ENCODE results near the gene VAMP3. TPM values are rescaled to one million over a fixed set of nuclear protein-coding genes. Genes with fewer than 3 reads are reported as not detected.

Gene VAMP3
- total RNA-seq (2014; rRNA removed; shearing (Covaris generic)), result 57.8 and 72.5 TPM in 2 replicates

DNA sequence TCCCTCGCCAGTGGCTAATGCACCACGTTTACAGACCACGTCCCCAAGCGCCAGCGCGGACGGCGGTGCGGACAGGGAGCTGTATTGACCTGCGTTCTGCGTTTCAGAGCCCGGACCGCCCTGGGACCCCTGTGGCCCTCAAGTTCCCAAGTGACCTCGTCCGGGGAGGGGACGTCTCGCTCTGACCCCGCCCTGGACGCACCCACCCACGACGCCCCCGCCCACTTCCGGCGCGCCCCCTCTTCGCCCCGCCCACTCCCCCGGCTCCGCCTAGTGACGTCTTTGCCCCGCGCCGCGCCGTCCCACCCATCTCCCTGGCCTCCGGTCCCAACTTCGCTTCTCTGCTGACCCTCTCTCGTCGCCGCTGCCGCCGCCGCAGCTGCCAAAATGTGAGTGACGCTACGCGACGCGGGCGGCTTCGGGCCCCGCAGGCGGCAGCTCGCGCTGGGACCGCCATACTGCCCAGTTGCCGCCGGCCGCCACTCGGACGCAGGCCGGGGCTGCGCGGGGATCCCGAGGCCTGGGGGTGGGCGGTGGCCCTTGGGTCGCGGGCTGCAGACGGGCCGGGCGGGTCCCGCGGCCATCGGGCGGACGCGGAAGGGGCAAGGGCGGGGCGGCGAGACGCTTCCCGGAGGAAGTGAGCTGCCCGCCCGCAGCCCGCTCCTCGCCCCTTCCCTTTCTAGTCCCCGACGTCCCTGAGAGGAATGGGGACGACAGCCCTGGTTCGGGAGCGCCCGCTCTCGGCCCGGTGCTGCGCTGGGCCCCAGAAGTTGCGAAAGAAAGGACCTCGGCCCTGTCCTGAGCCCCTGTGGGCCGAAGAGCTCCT lies at the start of gene VAMP3:
VAMP3 (plus strand) TSS at position 300 of the 826 bp plus-strand sequence; CDS start at position 388, 88 bp downstream.
- peak; percentile 40 for DNase-seq (ENCODE audit: low spot score)

- DNase-seq (ENCODE audit: low spot score), result no peak
These were observed 49.0 kb upstream of the VAMP3 start for GRCh38 chr1:7721940-7722669.

DNA sequence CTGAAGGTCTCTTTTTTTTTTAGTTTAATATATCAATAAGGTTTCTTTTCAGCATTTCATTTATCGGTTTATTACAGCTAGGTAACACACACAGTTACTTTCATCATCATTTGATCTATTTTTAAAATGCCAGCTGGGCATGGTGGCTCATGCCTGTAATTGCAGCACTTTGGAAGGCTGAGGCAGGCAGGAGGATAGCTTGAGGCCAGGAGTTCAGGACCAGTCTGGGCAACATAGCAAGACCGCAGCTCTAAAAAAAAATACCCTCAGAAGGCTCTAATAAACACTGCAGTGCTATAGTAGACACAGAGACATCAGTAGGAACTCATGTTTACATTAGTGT lies 48.5 kb upstream of the VAMP3 start:
- DNase-seq (ENCODE audit: low spot score), result no peak

- no peak for DNase-seq (ENCODE audit: low spot score)
These were observed 44.5 kb upstream of the VAMP3 start for GRCh38 chr1:7726623-7727022.

DNA sequence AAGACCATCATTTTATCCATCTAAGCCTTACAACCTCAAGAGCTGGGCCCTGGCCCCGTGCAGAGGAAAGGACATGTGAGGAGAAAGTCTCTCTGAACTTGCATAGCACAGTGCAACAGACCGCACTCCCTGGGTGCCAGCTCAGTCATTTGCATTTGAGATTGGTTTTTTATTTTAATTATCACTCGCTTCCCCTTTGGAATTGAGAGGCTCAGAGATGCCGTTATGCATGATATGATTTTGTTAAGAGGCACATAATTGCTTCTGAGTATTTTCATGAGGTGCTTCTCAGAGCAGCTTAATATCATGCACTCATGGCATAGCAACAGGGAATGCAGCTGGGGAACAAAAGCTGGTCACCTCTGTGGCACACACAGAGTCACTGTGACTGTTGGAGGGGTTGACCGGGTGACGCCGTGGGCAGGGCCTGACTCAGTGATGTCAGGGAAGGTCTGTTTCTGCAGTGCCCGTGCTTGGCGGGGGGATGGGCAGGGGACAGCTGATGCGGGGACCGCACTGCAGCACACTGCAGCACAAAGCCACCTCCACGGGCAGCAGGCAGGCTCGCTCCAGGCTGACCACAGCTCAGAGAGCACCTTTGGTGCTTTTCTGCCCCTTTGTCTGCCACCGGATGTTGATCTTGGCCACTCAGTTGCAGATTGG lies 43.2 kb upstream of the VAMP3 start:
- no peak for DNase-seq (ENCODE audit: low spot score)

- no peak for DNase-seq (ENCODE audit: low spot score)
These were observed 41.3 kb upstream of the VAMP3 start for GRCh38 chr1:7729761-7730160.

- no peak for DNase-seq (ENCODE audit: low spot score)
These were observed 38.8 kb upstream of the VAMP3 start for GRCh38 chr1:7732331-7732730.

GRCh38 chr1:7733276-7733675 lies 37.8 kb upstream of the VAMP3 start:
- DNase-seq (ENCODE audit: low spot score), result no peak

DNA sequence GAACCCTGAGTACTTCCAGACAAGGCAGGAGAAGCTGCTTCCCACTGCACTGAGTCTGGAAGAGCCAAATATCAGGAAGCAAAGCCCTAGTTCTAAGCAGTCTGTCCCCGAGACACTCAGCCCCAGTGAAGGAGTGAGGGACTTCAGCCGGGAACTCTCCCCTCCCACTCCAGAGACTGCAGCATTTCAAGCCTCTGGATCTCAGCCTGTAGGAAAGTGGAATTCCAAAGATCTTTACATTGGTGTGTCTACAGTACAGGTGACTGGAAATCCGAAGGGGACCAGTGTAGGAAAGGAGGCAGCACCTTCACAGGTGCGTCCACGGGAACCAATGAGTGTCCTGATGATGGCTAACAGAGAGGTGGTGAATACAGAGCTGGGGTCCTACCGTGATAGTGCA lies 33.1 kb upstream of the VAMP3 start:
- no peak for DNase-seq (ENCODE audit: low spot score)

DNA sequence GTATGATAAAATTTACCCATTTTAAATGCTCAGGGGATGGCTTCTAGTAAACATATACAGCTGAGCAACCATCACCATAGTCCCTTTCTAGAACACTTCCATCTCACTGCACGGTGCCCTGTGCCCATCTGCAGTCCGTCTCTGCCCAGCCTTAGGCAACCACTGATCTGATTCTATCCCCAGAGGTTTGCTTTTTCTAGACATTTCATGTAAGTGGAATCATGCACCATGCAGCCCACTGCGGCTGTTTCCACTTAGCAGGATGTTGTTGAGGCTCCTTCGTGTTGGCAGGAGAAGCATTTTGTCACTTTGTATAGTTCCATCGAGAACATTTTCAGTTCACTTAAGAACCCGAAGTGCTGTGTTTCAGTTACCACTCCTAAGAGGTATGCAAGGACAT lies 27.8 kb upstream of the VAMP3 start:
- DNase-seq (ENCODE audit: low spot score), result no peak

DNA sequence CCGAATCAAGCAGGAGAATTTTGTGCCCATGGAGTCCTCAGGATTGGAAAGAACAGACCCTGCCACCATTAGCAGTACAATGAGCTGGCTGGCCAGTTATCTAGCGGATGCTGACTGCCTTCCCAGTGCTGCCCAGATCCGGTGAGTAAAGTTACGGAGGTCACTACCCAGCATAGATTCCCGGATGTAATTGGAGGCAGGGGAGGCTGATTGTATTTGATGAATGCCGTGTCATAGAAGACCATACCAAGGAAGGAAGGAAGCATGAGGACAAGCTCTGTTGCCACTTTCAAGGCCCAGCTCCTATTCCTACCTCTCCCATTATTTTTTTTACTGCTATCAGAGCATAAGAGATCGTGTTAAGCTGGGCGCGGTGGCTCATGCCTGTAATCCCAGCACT lies 26.2 kb upstream of the VAMP3 start:
- DNase-seq (ENCODE audit: low spot score), result no peak

DNA sequence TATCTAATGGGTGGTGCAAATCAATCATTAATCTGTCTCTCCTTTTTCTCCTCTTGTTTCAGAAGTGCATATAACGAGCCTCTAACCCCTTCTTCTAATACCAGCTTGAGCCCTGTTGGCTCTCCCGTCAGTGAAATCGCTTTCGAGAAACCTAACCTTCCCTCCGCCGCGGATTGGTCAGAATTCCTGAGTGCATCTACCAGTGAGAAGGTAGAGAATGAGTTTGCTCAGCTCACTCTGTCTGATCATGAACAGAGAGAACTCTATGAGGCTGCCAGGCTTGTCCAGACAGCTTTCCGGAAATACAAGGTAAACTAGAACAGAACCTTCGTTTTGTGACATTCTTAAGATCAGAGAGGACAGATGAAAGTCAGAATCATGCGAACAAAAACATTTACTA lies 25.3 kb upstream of the VAMP3 start:
- DNase-seq (ENCODE audit: low spot score), result no peak

DNA sequence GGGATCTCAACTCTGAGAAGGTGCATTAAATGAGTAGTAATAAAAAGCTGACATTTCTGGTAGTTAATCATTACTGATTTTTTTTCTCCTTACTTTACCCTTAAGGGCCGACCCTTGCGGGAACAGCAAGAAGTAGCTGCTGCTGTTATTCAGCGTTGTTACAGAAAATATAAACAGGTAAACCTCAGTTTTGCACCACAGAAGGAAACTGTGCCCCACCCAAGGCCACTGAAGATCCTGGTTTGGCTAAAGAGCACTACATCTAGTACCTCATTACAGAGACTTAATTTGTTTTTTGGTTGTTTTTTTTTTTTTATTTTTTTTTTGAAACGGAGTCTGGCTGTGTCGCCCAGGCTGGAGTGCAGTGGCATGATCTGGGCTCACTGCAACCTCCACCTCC lies 23.5 kb upstream of the VAMP3 start:
- no peak for DNase-seq (ENCODE audit: low spot score)

DNA sequence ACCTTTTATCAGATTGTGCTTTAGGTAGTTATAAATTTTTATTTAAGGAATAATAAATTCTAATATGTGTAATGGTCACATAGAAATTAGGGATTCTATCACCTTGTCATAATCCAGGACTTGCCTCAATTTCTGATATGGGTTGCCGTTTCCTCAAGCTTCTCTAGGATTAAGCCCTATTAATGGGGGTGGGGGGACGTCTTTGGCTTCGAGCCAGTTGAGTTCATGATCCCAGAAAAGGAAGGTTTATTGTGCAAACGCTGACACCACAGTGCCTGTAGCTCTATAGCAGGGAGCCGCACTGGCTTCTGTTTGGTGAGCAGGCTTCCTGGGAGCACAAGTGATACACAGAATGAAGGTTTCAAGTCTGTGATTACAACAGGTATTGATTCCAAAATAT lies 22.0 kb upstream of the VAMP3 start:
- DNase-seq (ENCODE audit: low spot score), result no peak

DNA sequence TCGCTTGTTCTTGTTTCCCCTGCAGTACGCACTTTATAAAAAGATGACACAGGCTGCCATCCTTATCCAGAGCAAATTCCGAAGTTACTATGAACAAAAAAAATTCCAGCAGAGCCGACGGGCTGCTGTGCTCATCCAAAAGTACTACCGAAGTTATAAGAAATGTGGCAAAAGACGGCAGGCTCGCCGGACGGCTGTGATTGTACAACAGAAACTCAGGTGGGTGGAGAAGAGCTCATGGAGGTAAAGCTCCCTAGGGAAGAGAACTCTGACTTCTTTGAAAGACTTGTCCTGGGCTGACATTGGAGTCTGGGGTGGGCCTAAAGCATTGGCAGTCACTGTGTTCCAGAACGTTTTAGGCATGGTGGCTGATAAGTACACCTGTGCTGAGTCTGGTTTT lies 19.9 kb upstream of the VAMP3 start:
- no peak for DNase-seq (ENCODE audit: low spot score)

- peak; percentile 45 for DNase-seq (ENCODE audit: low spot score)
These were observed 18.3 kb upstream of the VAMP3 start for GRCh38 chr1:7752512-7753417.

DNA sequence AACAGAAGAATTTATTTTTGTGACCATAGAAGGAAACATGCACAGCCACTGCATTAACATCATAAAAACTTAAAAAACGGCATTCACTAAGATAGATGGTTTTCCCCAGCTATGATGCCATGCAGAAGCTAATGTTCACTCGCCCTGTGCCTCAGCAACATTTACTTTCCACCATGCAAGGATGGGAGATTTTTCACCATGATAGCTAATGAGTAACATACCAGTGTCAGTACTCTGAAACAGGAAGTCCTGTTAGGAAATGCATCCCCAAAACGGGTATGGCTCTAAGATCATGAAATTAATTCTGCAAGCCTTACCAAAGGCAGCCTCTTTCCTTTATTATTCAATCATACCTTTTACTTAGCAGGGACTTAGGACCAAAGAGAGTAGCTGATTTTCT lies 17.5 kb upstream of the VAMP3 start:
- no peak for DNase-seq (ENCODE audit: low spot score)

DNA sequence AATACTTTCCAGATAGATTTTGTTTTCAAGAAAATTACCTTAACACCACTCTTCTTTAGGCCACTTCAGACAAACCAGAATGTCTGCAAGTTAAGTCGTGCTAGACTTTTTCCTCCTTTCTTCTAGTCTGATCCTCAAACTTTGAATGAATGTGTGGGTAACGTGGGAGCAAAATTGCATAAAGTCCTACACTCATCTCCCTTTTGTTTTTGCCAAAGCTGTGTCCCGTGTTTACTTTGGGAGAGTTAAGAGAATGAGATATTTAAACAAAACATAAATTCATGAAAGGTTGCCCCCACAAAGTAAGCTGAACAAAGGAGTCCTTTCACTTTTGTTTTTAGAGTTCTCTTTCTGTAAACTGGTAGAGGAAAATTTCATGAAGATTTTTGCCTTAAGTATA lies 16.9 kb upstream of the VAMP3 start:
- DNase-seq (ENCODE audit: low spot score), result no peak

DNA sequence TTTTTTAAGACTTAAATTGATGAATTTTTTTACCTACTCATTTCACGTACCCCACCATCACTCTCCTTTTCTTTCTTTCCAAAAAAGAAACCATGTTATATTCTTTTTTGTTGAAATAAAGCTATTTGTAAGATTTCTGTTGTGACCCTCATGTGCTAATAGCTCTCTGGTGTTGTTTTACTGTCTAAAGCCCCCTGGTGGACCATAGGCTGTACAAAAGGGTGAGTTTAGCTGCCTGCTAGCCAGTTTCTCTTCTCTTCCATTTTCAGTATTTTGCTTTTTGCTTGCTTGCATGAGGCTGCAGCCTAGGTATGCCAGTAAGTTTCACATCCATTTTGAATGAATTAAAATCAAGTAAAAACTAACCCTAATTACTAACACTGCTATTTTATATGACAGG lies 15.6 kb upstream of the VAMP3 start:
- DNase-seq (ENCODE audit: low spot score), result no peak

DNA sequence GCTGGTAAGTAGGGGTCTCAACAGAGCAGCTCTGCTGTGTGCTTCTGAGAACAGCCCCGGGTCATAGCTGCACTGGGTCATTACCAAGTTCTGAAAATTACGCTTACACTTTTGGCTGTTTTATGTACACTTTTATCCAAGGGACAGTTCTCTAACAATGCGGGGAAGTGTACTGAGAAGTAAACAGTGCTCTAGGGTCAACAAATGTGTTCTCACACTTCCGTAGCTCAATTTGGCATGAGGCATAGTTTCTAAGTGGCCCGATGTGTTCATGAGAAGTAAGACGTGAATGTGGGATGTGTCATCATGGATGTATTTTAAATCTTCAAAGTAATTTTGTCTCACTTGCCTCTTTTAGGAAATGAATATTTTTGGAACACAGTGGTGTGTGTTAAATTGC lies 10.9 kb upstream of the VAMP3 start:
- DNase-seq (ENCODE audit: low spot score), result no peak

DNA sequence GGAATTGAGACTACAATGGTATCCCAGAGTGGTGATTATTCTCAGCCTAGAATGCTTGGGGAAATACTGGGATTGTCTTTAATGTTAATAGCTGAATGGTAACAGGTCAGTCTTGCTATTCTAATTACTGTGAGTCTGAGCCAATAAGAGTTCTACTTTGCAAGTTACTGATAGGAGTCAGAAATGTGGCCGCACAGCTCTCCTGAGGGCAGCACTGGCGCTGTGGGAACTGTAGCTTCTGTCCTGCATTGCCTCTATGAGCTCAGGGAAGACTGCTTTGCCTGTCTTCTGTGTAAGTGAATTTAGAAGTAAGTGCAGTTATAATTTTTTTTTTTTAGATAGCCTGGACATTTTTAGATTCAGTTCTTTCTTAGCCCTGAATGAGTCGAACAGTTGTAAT lies 10.0 kb upstream of the VAMP3 start:
- no peak for DNase-seq (ENCODE audit: low spot score)

DNA sequence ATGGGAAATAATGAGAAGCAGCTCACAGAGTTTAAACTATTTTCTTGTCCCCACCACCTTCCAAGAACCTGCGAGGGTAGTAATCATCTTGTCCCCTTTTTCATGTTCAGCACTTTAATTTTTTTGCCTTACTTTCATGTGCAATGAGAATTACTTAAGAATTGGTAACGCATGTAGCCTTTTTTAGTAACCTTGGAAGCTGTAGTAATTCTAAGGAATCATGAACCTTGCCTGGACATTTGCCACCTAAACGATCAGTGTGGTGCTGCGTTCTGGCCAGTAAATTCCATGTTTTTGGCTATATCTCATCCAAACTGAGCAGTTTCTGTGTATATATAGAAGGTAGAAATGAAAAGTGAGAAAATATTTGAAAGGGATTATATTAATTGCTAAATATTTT lies 3.9 kb upstream of the VAMP3 start:
- no peak for DNase-seq (ENCODE audit: low spot score)
